Endothelial cell (in vitro differentiated cells): ENCODE data around the gene TRRAP. TPM values are rescaled to one million over a fixed set of nuclear protein-coding genes. Genes with fewer than 3 reads are reported as not detected.

Experiments used
- DNase-seq: peaks from one replicate; pipeline ENCODE4 v3.0.0; 2021; ENCODE audit warnings: low spot score
- H3K27ac Mint-ChIP-seq: one replicate; pipeline ENCODE4 v1.8.0; 2021; ENCODE audit warnings: mixed read lengths, inconsistent platforms; ENCODE audit not compliant: unreplicated experiment
- H3K27me3 Mint-ChIP-seq: one replicate; pipeline ENCODE4 v1.8.0; 2021; ENCODE audit warnings: mild to moderate bottlenecking, moderate library complexity, mixed read lengths, inconsistent platforms; ENCODE audit not compliant: unreplicated experiment
- H3K36me3 Mint-ChIP-seq: one replicate; pipeline ENCODE4 v1.8.0; 2021; ENCODE audit warnings: mild to moderate bottlenecking, low read depth, mixed read lengths, inconsistent platforms; ENCODE audit not compliant: unreplicated experiment
- H3K4me1 Mint-ChIP-seq: one replicate; pipeline ENCODE4 v1.8.0; 2021; ENCODE audit warnings: mild to moderate bottlenecking, mixed read lengths, inconsistent platforms; ENCODE audit not compliant: unreplicated experiment
- H3K4me3 Mint-ChIP-seq: one replicate; pipeline ENCODE4 v1.8.0; 2021; ENCODE audit warnings: mild to moderate bottlenecking, mixed read lengths, inconsistent platforms; ENCODE audit not compliant: unreplicated experiment
- H3K9me3 Mint-ChIP-seq: one replicate; pipeline ENCODE4 v1.8.0; 2021; ENCODE audit warnings: mixed read lengths, inconsistent platforms; ENCODE audit not compliant: unreplicated experiment
- CTCF ChIP-seq: fragments of 200-600 bp; sonication (generic); IDR thresholded peaks from one replicate; pipeline ENCODE4 v1.5.0; 2021; ENCODE audit warnings: antibody characterized with exemption; ENCODE audit not compliant: unreplicated experiment
- microRNA-seq: library from miRNA; unstranded; fragments of <30 nt; microRNA quantifications from one replicate; pipeline ENCODE4, GENCODE V29; 2020; ENCODE audit not compliant: unreplicated experiment
- total RNA-seq: library from RNA; stranded (reverse); fragmentation: NEBNext Ultra II Directional; extraction: Animal tissue kit (Norgen Biotek cat#: 25700); gene quantifications from one replicate; pipeline ENCODE4 v1.2.1, GENCODE V29; 2021; ENCODE audit not compliant: unreplicated experiment

The TRRAP gene
- total RNA-seq, 1 donor from 2014 or later = 53.5 TPM

- Mint-ChIP-seq H3K4me1 (peaks cover 11% of the 10 kb centered on the region), H3K9me3 (no peaks in the 10 kb centered on the region), H3K27me3 (peaks cover 2% of the 10 kb centered on the region), H3K27ac (no peak overlapping the region), H3K4me3 (no peak overlapping the region), H3K36me3 (peaks cover 49% of the 10 kb centered on the region)
- DNase-seq = no peak
- no peak for TF ChIP-seq CTCF
Observed at GRCh38 chr7:99050971-99051370, 172.6 kb downstream of the TRRAP start.

GRCh38 chr7:99054781-99055180, 176.4 kb downstream of the TRRAP start:
- peaks cover 33% of the 10 kb centered on the region for H3K36me3 Mint-ChIP-seq
- no peak overlapping the region for H3K4me3 Mint-ChIP-seq
- no peak for TF ChIP-seq CTCF
- no peaks in the 10 kb centered on the region for H3K9me3 Mint-ChIP-seq
- no peaks in the 10 kb centered on the region for H3K4me1 Mint-ChIP-seq
- no peak for DNase-seq
- peaks cover 2% of the 10 kb centered on the region for H3K27me3 Mint-ChIP-seq
- H3K27ac Mint-ChIP-seq = no peak overlapping the region

- Mint-ChIP-seq H3K4me1 (no peaks in the 10 kb centered on the region), H3K4me3 (no peak overlapping the region), H3K27ac (no peak overlapping the region), H3K36me3 (no peaks in the 10 kb centered on the region), H3K27me3 (no peaks in the 10 kb centered on the region), H3K9me3 (no peaks in the 10 kb centered on the region)
- no peak for DNase-seq
- TF ChIP-seq CTCF = no peak
Observed at GRCh38 chr7:99061001-99061776, 182.9 kb downstream of the TRRAP start.

Small RNA genes lying within 50 kb of the gene (microRNA-seq; reads per million reads assigned to microRNA genes)
- 2.4 reads per million, percentile 33 among the genes with 10 or more reads in this experiment for gene MIR3609

Other genes with a start within 250 kb of the TRRAP start
- gene TMEM130, start 8.5 kb upstream of the TRRAP start, total RNA-seq = not detected